ENCODE results near the gene TTC39C.
"Not testable (repeated sequence)": the region's sequence is repeated elsewhere in the genome, so short reads cannot be mapped to it uniquely, and the experiment has no call there.

TTC39C gene

GRCh38 chr18:24140697-24141096 lies 126.1 kb downstream of the TTC39C start:
- TF ChIP-seq ZNF274 (IDR thresholded peaks at IDR 0.05; ENCODE audit: low read depth, low read length), result no peak
- no peak overlapping the region for H3K4me3 ChIP-seq (ENCODE audit: low read length)

- H3K4me3 ChIP-seq (ENCODE audit: low read length), result no peak overlapping the region
- no peak for TF ChIP-seq ZNF274 (IDR thresholded peaks at IDR 0.05; ENCODE audit: low read depth, low read length)
Observed at GRCh38 chr18:24142376-24142775, 127.8 kb downstream of the TTC39C start.

GRCh38 chr18:24149591-24149990 lies 135.0 kb downstream of the TTC39C start:
- H3K4me3 ChIP-seq (ENCODE audit: low read length), result not testable (repeated sequence)

DNA sequence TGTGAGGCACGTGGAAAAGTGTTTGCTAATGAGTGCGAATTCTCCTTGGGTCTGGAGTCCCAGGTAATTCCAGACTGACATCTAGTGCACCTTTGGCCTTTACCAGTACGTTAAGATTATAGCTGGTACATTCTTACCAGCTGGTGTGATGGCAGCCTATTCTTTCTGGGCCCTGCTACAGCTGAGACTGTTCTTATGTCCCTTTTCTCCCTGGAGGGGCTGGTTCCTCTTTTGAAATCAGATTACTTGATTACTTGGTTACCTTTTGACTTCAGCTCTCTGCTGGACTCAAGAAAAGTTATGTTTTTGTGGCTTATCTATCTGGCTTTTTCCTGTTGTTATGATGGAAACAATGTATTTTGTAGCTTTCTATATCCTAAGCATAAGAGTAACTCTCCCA lies 138.8 kb downstream of the TTC39C start:
- H3K4me3 ChIP-seq (ENCODE audit: low read length), result no peak overlapping the region
- no peak for TF ChIP-seq ZNF274 (IDR thresholded peaks at IDR 0.05; ENCODE audit: low read depth, low read length)

DNA sequence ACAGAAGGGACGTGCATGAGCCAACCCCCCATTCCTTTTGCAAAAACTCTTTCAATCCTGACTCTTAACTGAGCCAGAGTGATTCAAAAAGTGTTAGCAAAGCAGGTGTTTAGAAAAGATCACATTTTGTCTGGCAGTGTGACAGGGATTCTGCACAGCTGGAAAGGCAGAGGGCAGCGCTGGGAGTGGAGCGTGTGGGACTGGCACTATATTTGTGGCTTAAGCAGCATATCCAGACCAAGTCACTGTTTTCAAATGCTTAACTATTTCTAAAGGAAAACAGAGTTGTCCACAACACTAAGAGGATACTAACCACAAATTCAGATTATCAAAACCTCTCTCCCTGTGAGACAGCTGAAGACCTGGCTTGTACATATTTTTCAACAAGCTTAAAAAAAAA lies 143.3 kb downstream of the TTC39C start:
- TF ChIP-seq ZNF274 (IDR thresholded peaks at IDR 0.05; ENCODE audit: low read depth, low read length), result no peak
- no peak overlapping the region for H3K4me3 ChIP-seq (ENCODE audit: low read length)

DNA sequence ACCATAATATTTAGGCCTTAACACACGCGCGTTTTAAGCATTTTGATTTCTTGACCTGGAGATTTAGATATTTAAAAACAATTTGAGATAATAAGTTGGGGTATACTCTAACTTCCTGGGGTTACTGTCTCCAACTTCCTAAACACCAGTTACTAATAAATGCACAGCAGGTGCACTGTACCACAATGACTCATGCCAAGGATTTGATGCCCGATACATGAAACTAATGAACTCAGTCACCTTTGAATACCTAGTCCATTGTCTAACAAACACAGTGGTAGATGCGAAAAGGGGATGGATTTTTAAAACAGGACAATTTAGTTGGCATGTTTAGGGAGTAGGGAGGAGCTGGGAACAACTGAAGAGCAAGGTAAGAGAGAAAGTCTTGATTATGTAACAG lies 145.5 kb downstream of the TTC39C start:
- no peak overlapping the region for H3K4me3 ChIP-seq (ENCODE audit: low read length)
- no peak for TF ChIP-seq ZNF274 (IDR thresholded peaks at IDR 0.05; ENCODE audit: low read depth, low read length)

DNA sequence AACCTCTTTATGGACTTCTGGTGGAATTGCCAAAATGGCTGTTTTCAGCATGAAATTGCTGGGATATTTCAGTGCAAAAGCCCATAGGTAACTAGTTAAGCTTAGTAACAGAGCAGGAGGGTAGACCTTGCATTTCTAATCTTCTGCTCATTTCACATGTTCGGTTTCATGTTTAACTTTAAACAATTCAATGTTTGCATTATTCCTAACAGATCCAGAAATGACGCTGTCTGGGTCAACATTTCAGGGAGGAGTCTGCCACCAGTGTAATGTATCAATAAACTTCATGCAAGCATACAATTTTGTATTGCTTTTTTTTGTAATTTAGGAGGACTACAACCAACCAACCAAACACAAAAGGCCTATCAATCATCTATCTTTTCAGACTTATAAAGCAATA lies 146.8 kb downstream of the TTC39C start:
- no peak for TF ChIP-seq ZNF274 (IDR thresholded peaks at IDR 0.05; ENCODE audit: low read depth, low read length)
- H3K4me3 ChIP-seq (ENCODE audit: low read length), result no peak overlapping the region

GRCh38 chr18:24168496-24168895 lies 153.9 kb downstream of the TTC39C start:
- TF ChIP-seq ZNF274 (IDR thresholded peaks at IDR 0.05; ENCODE audit: low read depth, low read length), result no peak
- no peak overlapping the region for H3K4me3 ChIP-seq (ENCODE audit: low read length)

GRCh38 chr18:24170360-24170759 lies 155.8 kb downstream of the TTC39C start:
- TF ChIP-seq ZNF274 (IDR thresholded peaks at IDR 0.05; ENCODE audit: low read depth, low read length), result no peak
- no peak overlapping the region for H3K4me3 ChIP-seq (ENCODE audit: low read length)

DNA sequence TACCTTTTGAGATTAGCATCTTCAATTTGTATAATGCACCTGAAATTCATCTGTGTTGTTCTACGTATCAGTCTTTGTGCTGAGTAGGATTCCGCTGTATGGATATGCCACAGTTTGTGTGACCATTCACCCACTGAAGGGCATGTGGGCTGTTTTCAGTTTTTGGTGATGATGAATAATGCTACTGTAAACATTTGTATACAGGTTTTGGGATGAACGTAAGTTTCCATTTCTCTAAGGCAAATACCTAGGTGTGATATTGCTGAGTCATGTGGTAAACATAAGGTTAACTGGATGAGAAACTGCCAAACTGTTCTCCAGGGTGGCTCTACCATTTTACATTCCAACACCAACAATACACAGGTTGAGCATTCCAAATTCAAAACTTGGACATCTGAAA lies 159.4 kb downstream of the TTC39C start:
- TF ChIP-seq ZNF274 (IDR thresholded peaks at IDR 0.05; ENCODE audit: low read depth, low read length), result no peak
- no peak overlapping the region for H3K4me3 ChIP-seq (ENCODE audit: low read length)

DNA sequence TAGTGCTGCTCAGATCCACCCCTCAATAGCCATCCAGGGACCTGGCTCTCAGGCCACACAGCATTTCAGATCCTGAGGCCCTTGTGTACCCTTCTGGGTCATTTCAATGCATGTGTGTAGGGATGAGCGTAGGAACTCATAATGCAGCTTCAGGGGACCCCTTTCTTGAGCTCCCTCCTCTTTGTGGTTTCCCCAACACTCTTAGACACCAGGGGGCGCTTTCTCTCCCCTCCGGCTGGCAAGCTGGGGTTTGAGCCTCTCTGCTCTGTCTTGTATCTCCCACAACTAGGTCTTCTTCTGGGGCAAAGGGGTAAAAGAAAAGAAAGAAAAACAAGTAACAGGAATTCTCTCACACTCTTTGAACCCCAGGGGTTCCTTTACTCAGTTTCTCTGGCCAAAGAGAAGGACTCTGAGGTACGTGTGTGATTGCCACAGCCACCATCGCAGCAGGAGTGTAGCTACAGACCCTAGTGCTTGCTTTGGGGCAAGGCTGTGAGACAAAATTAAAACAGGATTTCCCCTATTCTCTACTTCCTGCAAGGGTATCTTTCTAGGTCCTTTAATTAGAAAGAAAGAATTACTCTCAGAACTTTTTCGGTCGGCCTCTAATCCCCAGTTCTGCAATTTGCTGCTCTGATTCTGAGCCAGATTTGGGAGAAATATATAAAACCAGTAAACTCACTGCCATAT lies 162.3 kb downstream of the TTC39C start:
- peak overlapping the region; percentile 47; the same call in 1 of the 2 replicates for H3K4me3 ChIP-seq (ENCODE audit: low read length)
- no peak for TF ChIP-seq ZNF274 (IDR thresholded peaks at IDR 0.05; ENCODE audit: low read depth, low read length)

- no peak overlapping the region for H3K4me3 ChIP-seq (ENCODE audit: low read length)
Observed at GRCh38 chr18:24177499-24178133, 163.1 kb downstream of the TTC39C start.

GRCh38 chr18:24180048-24180447 lies 165.5 kb downstream of the TTC39C start:
- no peak for TF ChIP-seq ZNF274 (IDR thresholded peaks at IDR 0.05; ENCODE audit: low read depth, low read length)
- H3K4me3 ChIP-seq (ENCODE audit: low read length), result no peak overlapping the region

More at GRCh38 chr18:24177499-24178133, 163.1 kb downstream of the TTC39C start:
- no peak for TF ChIP-seq ZNF274 (IDR thresholded peaks at IDR 0.05; ENCODE audit: low read depth, low read length)

GRCh38 chr18:24181806-24182205 lies 167.3 kb downstream of the TTC39C start:
- no peak overlapping the region for H3K4me3 ChIP-seq (ENCODE audit: low read length)
- no peak for TF ChIP-seq ZNF274 (IDR thresholded peaks at IDR 0.05; ENCODE audit: low read depth, low read length)

Data from GM08714 (cell line).